Trophoblast cell (in vitro differentiated cells and primary cell): ENCODE results near the gene C11orf21.

Experiments
- DNase-seq, 2 donors: peaks; one replicate each; pipeline ENCODE4 v3.0.0-alpha.2; 2016
- H2AFZ ChIP-seq: 2 replicates; pipeline ENCODE4 v1.6.1; 2013; ENCODE audit warnings: low read length, moderate library complexity, mild to moderate bottlenecking; ENCODE audit not compliant: insufficient read depth, poor library complexity
- H2AK5ac ChIP-seq: 2 replicates; pipeline ENCODE4 v1.6.1; 2013; ENCODE audit warnings: mild to moderate bottlenecking, low read length
- H2BK120ac ChIP-seq: 2 replicates; pipeline ENCODE4 v1.6.1; 2013; ENCODE audit warnings: low read length, mild to moderate bottlenecking, moderate library complexity; ENCODE audit not compliant: insufficient read depth, poor library complexity
- H2BK12ac ChIP-seq: 2 replicates; pipeline ENCODE4 v1.6.1; 2013; ENCODE audit warnings: mild to moderate bottlenecking, low read length, moderate library complexity
- H2BK5ac ChIP-seq: 2 replicates; pipeline ENCODE4 v1.6.1; 2013; ENCODE audit warnings: low read length, low read depth, moderate library complexity, mild to moderate bottlenecking; ENCODE audit not compliant: poor library complexity
- H3K14ac ChIP-seq: 2 replicates; pipeline ENCODE4 v1.6.1; 2013; ENCODE audit warnings: mild to moderate bottlenecking, low read length
- H3K18ac ChIP-seq: 2 replicates; pipeline ENCODE4 v1.6.1; 2013; ENCODE audit warnings: mild to moderate bottlenecking, low read length
- H3K23ac ChIP-seq: 2 replicates; pipeline ENCODE4 v1.6.1; 2013; ENCODE audit warnings: low read length
- H3K27ac ChIP-seq: 2 replicates; pipeline ENCODE4 v1.5.1; 2013; ENCODE audit warnings: low read depth, mild to moderate bottlenecking, inconsistent platforms, low read length, moderate library complexity
- H3K27me3 ChIP-seq: 2 replicates; pipeline ENCODE4 v1.6.1; 2013; ENCODE audit warnings: inconsistent platforms, mild to moderate bottlenecking, low read length, moderate library complexity; ENCODE audit not compliant: insufficient read depth
- H3K36me3 ChIP-seq, 2 experiments: 1 replicate in 1 of 2; 2 replicates in 1 of 2; pipeline ENCODE4 v1.6.1; 2013; ENCODE audit warnings: low read length in 2 of 2, mild to moderate bottlenecking in 2 of 2, moderate library complexity in 1 of 2; ENCODE audit not compliant: insufficient read depth in 2 of 2, control insufficient read depth in 1 of 2
- H3K4ac ChIP-seq: 2 replicates; pipeline ENCODE4 v1.6.1; 2013; ENCODE audit warnings: low read depth, mild to moderate bottlenecking, low read length, moderate library complexity
- H3K4me1 ChIP-seq, 2 experiments: 1 replicate in 1 of 2; 2 replicates in 1 of 2; pipeline ENCODE4 v1.6.1; 2013; ENCODE audit warnings: low read length in 2 of 2, mild to moderate bottlenecking in 2 of 2, moderate library complexity in 1 of 2; ENCODE audit not compliant: insufficient read depth in 2 of 2, control insufficient read depth in 1 of 2
- H3K4me2 ChIP-seq: 2 replicates; pipeline ENCODE4 v1.6.1; 2013; ENCODE audit warnings: inconsistent platforms, mild to moderate bottlenecking, low read length, moderate library complexity
- H3K4me3 ChIP-seq: 2 replicates; pipeline ENCODE4 v1.5.1; 2013; ENCODE audit warnings: mild to moderate bottlenecking, low read depth, low read length, inconsistent platforms
- H3K79me1 ChIP-seq: one replicate; pipeline ENCODE4 v1.6.1; 2013; ENCODE audit warnings: low read length
- H3K79me2 ChIP-seq: 2 replicates; pipeline ENCODE4 v1.6.1; 2013; ENCODE audit warnings: low read length, mild to moderate bottlenecking; ENCODE audit not compliant: control insufficient read depth, insufficient read depth, poor library complexity
- H3K9ac ChIP-seq: 2 replicates; pipeline ENCODE4 v1.6.1; 2013; ENCODE audit warnings: mild to moderate bottlenecking, low read length
- H3K9me3 ChIP-seq: 2 replicates; pipeline ENCODE4 v1.6.1; 2013; ENCODE audit warnings: low read depth, mild to moderate bottlenecking, control low read depth, inconsistent platforms, low read length; ENCODE audit not compliant: insufficient read depth
- H4K12ac ChIP-seq: 2 replicates; pipeline ENCODE4 v1.6.1; 2013; ENCODE audit warnings: low read depth, mild to moderate bottlenecking, low read length, moderate library complexity
- H4K8ac ChIP-seq: 2 replicates; pipeline ENCODE4 v1.6.1; 2013; ENCODE audit warnings: low read depth, mild to moderate bottlenecking, low read length, moderate library complexity
- H4K91ac ChIP-seq: one replicate; pipeline ENCODE4 v1.6.1; 2013; ENCODE audit warnings: low read depth, mild to moderate bottlenecking, low read length, moderate library complexity
- WGBS: extraction: QIAGEN DNeasy Blood & Tissue Kit; methylation state at CpG from one replicate; pipeline ENCODE4 v1.1.7; 2013; ENCODE audit warnings: missing lambda C conversion rate; ENCODE audit not compliant: insufficient read length, insufficient coverage; ENCODE audit errors: extremely low coverage; 5-methylcytosine and 5-hydroxymethylcytosine counted together

C11orf21 gene

DNA sequence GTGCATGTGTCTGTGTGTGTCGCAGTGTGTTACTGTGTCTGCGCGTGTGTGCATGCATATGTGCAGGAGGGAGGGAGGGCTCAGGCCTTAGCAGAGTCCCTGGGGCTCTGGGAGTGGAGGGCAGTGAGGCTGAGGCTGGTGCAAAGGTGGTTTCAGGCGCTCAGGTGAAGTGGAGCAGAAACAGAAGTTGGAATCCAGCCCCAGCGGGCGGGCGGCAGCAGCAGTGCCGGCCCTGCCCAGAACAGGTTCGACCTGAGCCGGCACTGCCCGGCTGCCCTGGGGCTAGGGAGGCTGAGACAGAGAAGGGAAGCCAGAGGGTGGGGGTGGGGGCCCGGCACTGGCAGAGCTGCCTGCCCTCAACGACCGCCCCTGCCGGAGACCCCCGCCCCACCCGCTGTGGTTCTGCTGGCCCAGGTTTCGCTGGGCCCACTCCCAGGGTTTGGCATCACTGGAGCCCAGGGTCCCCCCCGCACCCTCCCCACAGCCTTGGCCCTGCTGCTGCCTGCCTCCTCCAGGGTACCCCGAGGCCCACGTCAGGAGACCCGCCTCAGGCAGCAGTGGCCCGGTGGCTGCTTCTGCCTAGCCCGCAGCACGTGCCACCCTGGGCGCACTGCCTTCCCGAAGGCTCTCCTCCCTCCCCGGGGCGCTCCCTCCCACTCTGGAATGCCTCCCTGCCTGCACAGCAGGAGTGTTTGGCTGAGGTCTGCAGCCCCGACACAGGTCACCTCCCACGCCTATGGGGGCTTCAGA lies 44.6 kb downstream of the C11orf21 start:
- Histone ChIP-seq H2BK120ac (no peak overlapping the region), H3K14ac (peak overlapping the region; percentile 21), H3K4me3 (no peak overlapping the region), H3K9me3 (peaks cover 2% of the 10 kb centered on the region), H3K23ac (no peak overlapping the region), H3K79me1 (peaks cover 3% of the 10 kb centered on the region), H3K18ac (peak overlapping the region; percentile 14), H3K36me3 (no peaks in the 10 kb centered on the region), H2AK5ac (no peak overlapping the region), H3K4me2 (peak overlapping the region; percentile 2), H4K91ac (peak overlapping the region; percentile 75), H3K79me2 (no peaks in the 10 kb centered on the region), H3K27me3 (no peaks in the 10 kb centered on the region), H3K4me1 (peaks cover 11 to 13% of the 10 kb centered on the region in 2 experiments), H4K12ac (no peak overlapping the region), H2AFZ (no peak overlapping the region), H3K4ac (no peak overlapping the region), H2BK12ac (no peak overlapping the region), H4K8ac (peak overlapping the region; percentile 44), H2BK5ac (peak overlapping the region; percentile 28), H3K9ac (no peak overlapping the region), H3K27ac (peak overlapping the region; percentile 56)
- WGBS = no CpG with 5 or more reads among the region's 31 CpGs
- DNase-seq = peak; percentile 97 to 98

DNA sequence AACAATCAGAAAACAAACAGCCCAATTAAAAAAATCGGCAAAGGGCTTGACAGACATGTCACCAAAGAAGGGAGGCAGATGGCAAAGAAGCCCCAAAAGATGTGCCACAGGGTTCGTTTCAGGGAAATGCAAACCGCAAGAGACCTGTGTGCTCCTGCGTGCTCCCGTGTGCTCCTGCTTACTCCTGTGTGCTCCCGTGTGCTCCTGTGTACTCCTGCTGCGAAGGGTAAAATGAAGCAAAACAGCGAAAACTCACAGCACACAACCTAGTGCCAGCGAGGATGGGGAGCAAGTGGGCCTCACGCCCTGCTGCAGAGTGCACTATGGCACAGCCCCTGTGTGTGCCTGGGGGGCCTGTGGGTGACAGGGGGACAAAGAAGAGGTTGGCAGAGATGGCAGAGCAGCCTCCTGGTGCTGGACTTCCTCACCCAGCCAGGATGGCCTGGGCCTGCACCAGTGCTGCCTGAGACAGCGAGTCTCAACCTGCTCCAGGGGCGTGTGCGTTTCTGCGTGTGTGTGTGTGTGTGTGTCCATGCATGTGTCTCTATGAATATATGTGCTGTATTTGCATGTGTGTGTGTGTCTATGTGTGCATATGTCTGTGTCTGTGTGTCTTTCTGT lies 45.3 kb downstream of the C11orf21 start:
- peaks cover 3% of the 10 kb centered on the region for H3K79me1 ChIP-seq
- H3K27ac ChIP-seq = no peak overlapping the region
- H3K27me3 ChIP-seq = no peaks in the 10 kb centered on the region
- no peak overlapping the region for H3K4ac ChIP-seq
- no peak overlapping the region for H2AFZ ChIP-seq
- H3K9ac ChIP-seq = no peak overlapping the region
- no peak overlapping the region for H3K23ac ChIP-seq
- no peak overlapping the region for H4K91ac ChIP-seq
- peaks cover 11 to 13% of the 10 kb centered on the region in 2 experiments for H3K4me1 ChIP-seq
- no peaks in the 10 kb centered on the region for H3K36me3 ChIP-seq
- DNase-seq = no peak
- H2AK5ac ChIP-seq = no peak overlapping the region
- H3K18ac ChIP-seq = no peak overlapping the region
- H4K8ac ChIP-seq = no peak overlapping the region
- H3K79me2 ChIP-seq = no peaks in the 10 kb centered on the region
- no peak overlapping the region for H3K14ac ChIP-seq
- H4K12ac ChIP-seq = no peak overlapping the region
- H3K9me3 ChIP-seq = peaks cover 2% of the 10 kb centered on the region
- H2BK5ac ChIP-seq = no peak overlapping the region
- peak overlapping the region; percentile 2 for H3K4me2 ChIP-seq
- H2BK12ac ChIP-seq = no peak overlapping the region
- H2BK120ac ChIP-seq = no peak overlapping the region
- no CpG with 5 or more reads among the region's 14 CpGs for WGBS
- H3K4me3 ChIP-seq = no peak overlapping the region

DNA sequence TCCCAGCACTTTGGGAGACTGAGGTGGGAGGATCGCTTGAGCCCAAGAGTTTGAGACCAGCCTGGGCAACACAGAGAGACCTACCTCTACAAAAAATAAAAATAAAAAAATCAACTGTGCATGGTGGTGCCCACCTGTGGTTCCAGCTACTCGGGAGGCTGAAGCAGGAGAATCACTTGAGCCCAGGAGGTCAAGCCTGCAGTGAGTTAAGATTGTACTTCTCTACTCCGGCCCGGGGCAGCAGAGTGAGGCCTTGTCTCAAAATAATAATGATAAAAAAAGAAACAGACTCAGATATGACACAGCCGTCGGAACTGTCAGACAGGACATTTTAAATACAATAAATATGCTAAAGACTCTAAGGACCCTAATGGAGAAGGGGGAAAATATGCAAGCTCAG lies 49.7 kb downstream of the C11orf21 start:
- Histone ChIP-seq H3K4me3 (no peak overlapping the region), H2AFZ (no peak overlapping the region), H4K91ac (no peak overlapping the region), H3K23ac (no peak overlapping the region), H4K8ac (no peak overlapping the region), H2BK120ac (no peak overlapping the region), H4K12ac (no peak overlapping the region), H3K27me3 (no peaks in the 10 kb centered on the region), H2BK5ac (no peak overlapping the region), H3K9ac (no peak overlapping the region), H2BK12ac (no peak overlapping the region), H3K79me2 (no peaks in the 10 kb centered on the region), H3K4ac (no peak overlapping the region), H3K79me1 (no peaks in the 10 kb centered on the region), H3K18ac (no peak overlapping the region), H3K4me2 (no peak overlapping the region), H3K14ac (no peak overlapping the region), H3K9me3 (no peaks in the 10 kb centered on the region), H3K27ac (no peak overlapping the region), H3K36me3 (no peaks in the 10 kb centered on the region), H3K4me1 (peaks cover 14 to 17% of the 10 kb centered on the region in 2 experiments), H2AK5ac (no peak overlapping the region)
- no CpG with 5 or more reads among the region's 6 CpGs for WGBS
- no peak for DNase-seq

DNA sequence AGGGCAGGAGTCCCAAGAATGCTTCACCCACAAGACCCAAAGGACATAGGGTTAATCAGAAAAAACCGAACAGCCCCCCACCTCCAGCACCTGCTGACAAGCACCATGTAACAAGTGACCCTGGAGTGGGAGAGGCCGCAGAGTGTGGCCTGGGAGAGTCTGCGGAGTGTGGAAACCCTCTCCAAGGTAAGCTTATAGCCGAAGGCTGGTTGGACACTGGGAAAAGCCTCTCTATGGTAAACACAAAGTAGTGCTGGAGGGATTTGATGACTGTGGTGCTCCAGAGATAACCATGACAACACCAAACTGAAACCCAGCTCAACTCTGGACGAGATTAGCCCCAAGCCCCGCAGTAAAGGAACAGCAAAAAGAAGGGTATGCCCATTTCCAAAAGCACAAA lies 50.6 kb downstream of the C11orf21 start:
- H3K79me2 ChIP-seq = no peaks in the 10 kb centered on the region
- H2BK120ac ChIP-seq = no peak overlapping the region
- no peak overlapping the region for H4K12ac ChIP-seq
- H3K4me1 ChIP-seq = peaks cover 7 to 10% of the 10 kb centered on the region in 2 experiments
- H2AK5ac ChIP-seq = no peak overlapping the region
- no peaks in the 10 kb centered on the region for H3K27me3 ChIP-seq
- DNase-seq = peak in 1 of 2 donors; percentile 67
- no peak overlapping the region for H3K14ac ChIP-seq
- H2BK5ac ChIP-seq = no peak overlapping the region
- no peak overlapping the region for H2BK12ac ChIP-seq
- no peak overlapping the region for H3K4ac ChIP-seq
- H3K9ac ChIP-seq = no peak overlapping the region
- no peak overlapping the region for H4K91ac ChIP-seq
- H3K27ac ChIP-seq = no peak overlapping the region
- H3K4me2 ChIP-seq = no peak overlapping the region
- H3K9me3 ChIP-seq = no peaks in the 10 kb centered on the region
- WGBS = no CpG with 5 or more reads among the region's 6 CpGs
- H3K36me3 ChIP-seq = no peaks in the 10 kb centered on the region
- no peaks in the 10 kb centered on the region for H3K79me1 ChIP-seq
- H2AFZ ChIP-seq = no peak overlapping the region
- H3K18ac ChIP-seq = no peak overlapping the region
- no peak overlapping the region for H3K4me3 ChIP-seq
- no peak overlapping the region for H4K8ac ChIP-seq
- H3K23ac ChIP-seq = no peak overlapping the region
